HepG2 (cell line): ENCODE measurements around the gene STX4. TPM values are rescaled to one million over a fixed set of nuclear protein-coding genes. Genes with fewer than 3 reads are reported as not detected.

ENCODE experiments used
- BRD4 ChIP-seq: sonication (generic); formaldehyde crosslinking; IDR thresholded peaks from 2 replicates; pipeline ENCODE4 v1.4.0; 2020; ENCODE audit warnings: missing genetic modification reagents
- DDIT3 ChIP-seq: sonication (generic); formaldehyde crosslinking; IDR thresholded peaks from 2 replicates; pipeline ENCODE4 v1.4.0; 2020; ENCODE audit warnings: mild to moderate bottlenecking, missing genetic modification reagents
- FOXP4 ChIP-seq: sonication (generic); formaldehyde crosslinking; IDR thresholded peaks from 2 replicates; pipeline ENCODE4 v1.4.0; 2020; ENCODE audit warnings: missing genetic modification reagents
- GABPB1 ChIP-seq: IDR thresholded peaks from 2 replicates; pipeline ENCODE4 v1.6.1; 2016; ENCODE audit warnings: mild to moderate bottlenecking, missing genetic modification reagents, moderate library complexity, missing compliant biosample characterization
- GLI4 ChIP-seq: sonication (generic); formaldehyde crosslinking; IDR thresholded peaks from 2 replicates; pipeline ENCODE4 v1.5.1; 2020; ENCODE audit warnings: missing genetic modification reagents, mild to moderate bottlenecking, moderate library complexity, borderline replicate concordance
- HCFC1 ChIP-seq: fragments of 150-350 bp; IDR thresholded peaks from 2 replicates; pipeline ENCODE4 v1.6.1; 2014; ENCODE audit warnings: low read depth, low read length
- HDAC2 ChIP-seq: sonication (generic); formaldehyde crosslinking; IDR thresholded peaks from 2 replicates; pipeline ENCODE4 v1.4.0; 2020; ENCODE audit warnings: missing genetic modification reagents
- HIC2 ChIP-seq: sonication (generic); formaldehyde crosslinking; IDR thresholded peaks from 2 replicates; pipeline ENCODE4 v1.9.0; 2022; ENCODE audit warnings: low read depth, missing genetic modification reagents
- HNF4A ChIP-seq: sonication (generic); formaldehyde crosslinking; IDR thresholded peaks from 2 replicates; pipeline ENCODE4 v1.4.0; 2020; ENCODE audit warnings: missing genetic modification reagents
- HOXD1 ChIP-seq: sonication (generic); formaldehyde crosslinking; IDR thresholded peaks from 2 replicates; pipeline ENCODE4 v1.5.0; 2020; ENCODE audit warnings: missing genetic modification reagents
- MAZ ChIP-seq, 2 experiments: sonication (generic) in 1 of 2; formaldehyde crosslinking in 1 of 2; IDR thresholded peaks; 2 replicates each; pipeline versions ENCODE4 v1.5.0 to v1.6.1; 2012 to 2020; ENCODE audit warnings: low read depth in 2 of 2, mild to moderate bottlenecking in 2 of 2, borderline replicate concordance in 1 of 2, improper control_type of control experiment in 1 of 2, low read length in 1 of 2, missing genetic modification reagents in 1 of 2, moderate library complexity in 1 of 2
- MTA3 ChIP-seq: sonication (generic); formaldehyde crosslinking; IDR thresholded peaks from 2 replicates; pipeline ENCODE4 v1.4.0; 2020; ENCODE audit warnings: missing genetic modification reagents
- MXD3 ChIP-seq: IDR thresholded peaks from 2 replicates; pipeline ENCODE4 v1.6.1; 2016; ENCODE audit warnings: mild to moderate bottlenecking, missing biosample characterization, missing genetic modification reagents
- NCOA1 ChIP-seq: sonication (generic); formaldehyde crosslinking; IDR thresholded peaks from 2 replicates; pipeline ENCODE4 v1.9.0; 2021; ENCODE audit warnings: missing genetic modification reagents
- NFE2L2 ChIP-seq: fragments of 150-350 bp; IDR thresholded peaks from 2 replicates; pipeline ENCODE4 v1.6.1; 2014; ENCODE audit warnings: low read length
- NR2F1 ChIP-seq, 2 experiments: fragments of 450-650 bp in 1 of 2; formaldehyde crosslinking in 1 of 2; IDR thresholded peaks; 2 replicates each; pipeline versions ENCODE4 v1.5.0 to v1.6.1; 2016 to 2020; ENCODE audit warnings: mild to moderate bottlenecking in 1 of 2, missing compliant biosample characterization in 1 of 2, missing genetic modification reagents in 1 of 2, moderate library complexity in 1 of 2
- NR2F2 ChIP-seq: IDR thresholded peaks from 2 replicates; pipeline ENCODE4 v1.6.1; 2012; ENCODE audit warnings: low read depth, inconsistent platforms, borderline replicate concordance
- SIX4 ChIP-seq: sonication (generic); formaldehyde crosslinking; IDR thresholded peaks from 2 replicates; pipeline ENCODE4 v1.4.0; 2020; ENCODE audit warnings: missing genetic modification reagents
- TBP ChIP-seq: sonication (generic); formaldehyde crosslinking; IDR thresholded peaks from 2 replicates; pipeline ENCODE4 v1.5.0; 2020; ENCODE audit warnings: missing genetic modification reagents
- ZNF263 ChIP-seq: sonication (generic); formaldehyde crosslinking; IDR thresholded peaks from 2 replicates; pipeline ENCODE4 v1.4.0; 2020; ENCODE audit warnings: missing genetic modification reagents
- ZNF337 ChIP-seq: sonication (generic); formaldehyde crosslinking; IDR thresholded peaks from 2 replicates; pipeline ENCODE4 v1.5.1; 2020; ENCODE audit warnings: missing genetic modification reagents, low read depth, mild to moderate bottlenecking, borderline replicate concordance
- ZNF468 ChIP-seq: sonication (generic); formaldehyde crosslinking; IDR thresholded peaks from 2 replicates; pipeline ENCODE4 v1.8.0; 2022; ENCODE audit warnings: mild to moderate bottlenecking, moderate library complexity, missing genetic modification reagents
- ZNF543 ChIP-seq: sonication (generic); formaldehyde crosslinking; IDR thresholded peaks from 2 replicates; pipeline ENCODE4 v1.4.0; 2020; ENCODE audit warnings: mild to moderate bottlenecking, missing genetic modification reagents
- ZNF563 ChIP-seq: sonication (generic); formaldehyde crosslinking; IDR thresholded peaks from 2 replicates; pipeline ENCODE4 v1.8.0; 2022; ENCODE audit warnings: mild to moderate bottlenecking, moderate library complexity, missing genetic modification reagents
- ZNF790 ChIP-seq: sonication (generic); formaldehyde crosslinking; IDR thresholded peaks from 2 replicates; pipeline ENCODE4 v1.8.0; 2022; ENCODE audit warnings: missing genetic modification reagents, mild to moderate bottlenecking, borderline replicate concordance
- ZSCAN22 ChIP-seq: sonication (generic); formaldehyde crosslinking; IDR thresholded peaks from 2 replicates; pipeline ENCODE4 v1.4.0; 2020; ENCODE audit warnings: mild to moderate bottlenecking, missing genetic modification reagents
- polyA plus RNA-seq, 8 experiments: library from polyadenylated mRNA; depleted of rRNA in 3 of 8; stranded (reverse) in 7 of 8; unstranded in 1 of 8; fragments of >200 nt; fragmentation: Illumina TruSeq in 4 of 8; extraction: Trizol in 4 of 8; gene quantifications; 2 replicates each; pipeline versions ENCODE4 v1.2.1 to v1.2.3, GENCODE V29; 2011 to 2016; ENCODE audit warnings: low read depth in 4 of 8, missing spikeins in 1 of 8, mixed read lengths in 1 of 8; ENCODE audit not compliant: insufficient read depth in 1 of 8
- total RNA-seq, 5 experiments: library from RNA; depleted of rRNA; stranded (reverse); fragments of >200 nt; fragmentation: Illumina TruSeq; extraction: Trizol; gene quantifications; 2 replicates each; pipeline ENCODE4 v1.2.3, GENCODE V29; 2016; ENCODE audit warnings: low read depth in 1 of 5

Gene STX4
- total and polyA plus RNA-seq, 2 of the 13 experiments (the other 11 are each of a cell fraction or from before 2014, with no cell fraction given): 29.2 to 34.6 TPM

GRCh38 chr16:31001507-31002249 lies 31.7 kb upstream of the STX4 start (continued):
- TF ChIP-seq NR2F2 (peak; percentile 41; the same call in 1 of the 2 replicates), HOXD1 (0 out of 2 replicates have a peak, but pooled peaks have one; percentile 41), ZNF543 (0 out of 2 replicates have a peak, but pooled peaks have one; percentile 46), ZNF263 (peak; percentile 44), DDIT3 (CRISPR knock-in tag) (no peak), HDAC2 (CRISPR knock-in tag) (peak; percentile 66; the same call in 1 of the 2 replicates), GLI4 (CRISPR knock-in tag) (no peak), MTA3 (CRISPR knock-in tag) (no peak), HIC2 (peak; percentile 39; the same call in 1 of the 2 replicates), HNF4A (CRISPR knock-in tag) (peak; percentile 62; the same call in 1 of the 2 replicates), BRD4 (peak; percentile 58), MAZ (IDR thresholded peaks at IDR 0.05; ENCODE audit: borderline replicate concordance, low read depth, low read length) (no peak), MAZ (CRISPR knock-in tag; IDR thresholded peaks at IDR 0.05; ENCODE audit: low read depth) (peak; percentile 69; the same call in 1 of the 2 replicates), HCFC1 (no peak), NFE2L2 (no peak), FOXP4 (peak; percentile 48), ZNF563 (CRISPR knock-in tag) (peak; percentile 44; the same call in 1 of the 2 replicates), NCOA1 (CRISPR knock-in tag) (peak; percentile 28; the same call in 1 of the 2 replicates), TBP (CRISPR knock-in tag) (no peak), GABPB1 (CRISPR knock-in tag) (peak; percentile 31; the same call in 1 of the 2 replicates), ZNF468 (CRISPR knock-in tag) (no peak), MXD3 (CRISPR knock-in tag) (no peak), ZSCAN22 (CRISPR knock-in tag) (peak; percentile 22; the same call in 1 of the 2 replicates), ZNF337 (CRISPR knock-in tag) (0 out of 2 replicates have a peak, but pooled peaks have one; percentile 10), SIX4 (CRISPR knock-in tag) (no peak), ZNF790 (CRISPR knock-in tag) (no peak), NR2F1 (CRISPR knock-in tag; IDR thresholded peaks at IDR 0.05) (peak in 1 of 2 experiments; percentile 15; a peak in 1 of 4 replicates)
